ENCODE data around the gene REPS2. TPM values are rescaled to one million over a fixed set of nuclear protein-coding genes. Genes with fewer than 3 reads are reported as not detected.

Gene REPS2
- total RNA-seq, 1 experiment from 2014 or later: 3.7 TPM

GRCh38 chrX:16897445-16897844 is 49.0 kb upstream of the REPS2 start:
- Histone ChIP-seq H4K5ac (ENCODE audit: insufficient read length, low read depth, low read length) (no peak overlapping the region), H3K4me2 (ENCODE audit: insufficient read depth, insufficient read length, low read length) (no peak overlapping the region), H3T11ph (ENCODE audit: low read length) (no peak overlapping the region), H2BK12ac (ENCODE audit: insufficient read length, low read depth, low read length) (no peak overlapping the region), H3K79me1 (ENCODE audit: insufficient read depth, low read depth, low read length, poor library complexity, severe bottlenecking) (no peaks in the 10 kb centered on the region), H3K14ac (ENCODE audit: insufficient read depth, low read length) (no peak overlapping the region), H2BK5ac (ENCODE audit: insufficient read length, low read length) (no peak overlapping the region), H4K20me1 (ENCODE audit: control insufficient read depth, insufficient read depth, insufficient read length) (no peaks in the 10 kb centered on the region), H2BK120ac (ENCODE audit: low read depth, low read length, poor library complexity, severe bottlenecking) (no peak overlapping the region), H3K4me1 (ENCODE audit: insufficient read depth, low read length) (no peaks in the 10 kb centered on the region), H3K23ac (ENCODE audit: insufficient read length, low read depth, low read length) (no peak overlapping the region), H3K27ac (ENCODE audit: insufficient read length, low read depth, low read length) (no peak overlapping the region), H3K9me3 (ENCODE audit: control insufficient read depth, low read depth, low read length) (no peaks in the 10 kb centered on the region), H3K18ac (ENCODE audit: insufficient read length, low read depth, low read length) (no peak overlapping the region), H2AK5ac (ENCODE audit: insufficient read length, low read length) (no peak overlapping the region), H3K56ac (ENCODE audit: insufficient read length, low read depth, low read length) (no peak overlapping the region), H3K79me2 (ENCODE audit: insufficient read depth, low read length) (no peaks in the 10 kb centered on the region), H2AFZ (ENCODE audit: low read length) (no peak overlapping the region), H3K27me3 (ENCODE audit: insufficient read depth, low read length) (no peaks in the 10 kb centered on the region), H3K4ac (ENCODE audit: low read depth, low read length) (no peak overlapping the region), H4K8ac (replicated peaks; ENCODE audit: insufficient read length, low read depth, low read length) (no peak overlapping the region), H3K9ac (ENCODE audit: extremely low read depth, insufficient read length, low read length) (no peak overlapping the region), H4K91ac (ENCODE audit: insufficient read length, low read depth, low read length) (no peak overlapping the region), H3K23me2 (ENCODE audit: insufficient read length, low read depth, low read length, poor library complexity, severe bottlenecking) (no peaks in the 10 kb centered on the region), H2BK20ac (ENCODE audit: low read depth, low read length, poor library complexity, severe bottlenecking) (no peak overlapping the region), H2BK15ac (ENCODE audit: low read depth, low read length) (no peak overlapping the region)
- peaks cover 4% of the 10 kb centered on the region for H3K27me3 Mint-ChIP-seq (ENCODE audit: low read depth)
- peaks cover 5 to 6% of the 10 kb centered on the region in 2 experiments for H3K4me1 Mint-ChIP-seq
- no peaks in the 10 kb centered on the region for H3K9me3 Mint-ChIP-seq
- peak; percentile 42 for DNase-seq
- no peak for TF ChIP-seq CTCF (conservative IDR thresholded peaks at IDR 0.05)
- no peaks in the 10 kb centered on the region for H3K36me3 Mint-ChIP-seq (ENCODE audit: insufficient read depth in 1 of 3, low read depth in 3 of 3)
- H3K27ac Mint-ChIP-seq: no peak overlapping the region
- no CpG with 5 or more reads among the region's 2 CpGs for WGBS (ENCODE audit: extremely low coverage, insufficient read length, low lambda C conversion rate)
- no peak overlapping the region; a peak in 1 of 5 replicates for H3K4me3 Mint-ChIP-seq
